Heart right ventricle (tissue), 16 donors: Measurements from ENCODE around the gene G6PC1. TPM values are rescaled to one million over a fixed set of nuclear protein-coding genes. Genes with fewer than 3 reads are reported as not detected.

ENCODE experiments used
- ATAC-seq, 8 donors: fragments of 200-7000 bp; cut with Tn5 transposase; one replicate each; pipeline ENCODE4 v1.9.1; 2020; ENCODE audit warnings: mild to moderate bottlenecking in 8 of 8, moderate library complexity in 8 of 8, moderate number of reproducible peaks in 1 of 8
- DNase-seq, 2 donors: peaks; one replicate each; pipeline ENCODE4 v3.0.0-alpha.2; 2020
- H3K27ac ChIP-seq, 10 donors: fragments of 200-600 bp; sonication (generic) in 2 of 10; one replicate each; pipeline versions ENCODE4 v1.5.0 to v1.8.0; 2020 to 2022; ENCODE audit warnings: mild to moderate bottlenecking in 3 of 10
- H3K27me3 ChIP-seq, 7 donors: fragments of 200-600 bp; one replicate each; pipeline ENCODE4 v1.8.0; 2021 to 2022; ENCODE audit warnings: mild to moderate bottlenecking in 2 of 7
- H3K36me3 ChIP-seq, 9 donors: fragments of 200-600 bp; sonication (generic) in 1 of 9; one replicate each; pipeline versions ENCODE4 v1.5.0 to v1.8.0; 2020 to 2022; ENCODE audit warnings: mild to moderate bottlenecking in 2 of 9
- H3K4me1 ChIP-seq, 9 donors: fragments of 200-600 bp; sonication (generic) in 1 of 9; one replicate each; pipeline versions ENCODE4 v1.5.0 to v1.8.0; 2020 to 2022; ENCODE audit warnings: mild to moderate bottlenecking in 4 of 9
- H3K4me3 ChIP-seq, 10 donors: fragments of 200-600 bp; sonication (generic) in 2 of 10; one replicate each; pipeline versions ENCODE4 v1.5.0 to v1.8.0; 2020 to 2022; ENCODE audit warnings: mild to moderate bottlenecking in 7 of 10, moderate library complexity in 2 of 10
- H3K9me3 ChIP-seq, 11 donors: fragments of 200-600 bp in 10 of 11; sonication (generic) in 2 of 11; one replicate each; pipeline versions ENCODE4 v1.5.0 to v1.8.0; 2013 to 2022; ENCODE audit warnings: mild to moderate bottlenecking in 2 of 11, control low read depth in 1 of 11, moderate library complexity in 1 of 11
- CTCF ChIP-seq, 9 donors: fragments of 200-600 bp; sonication (generic) in 2 of 9; IDR thresholded peaks; one replicate each; pipeline versions ENCODE4 v1.5.0 to v1.8.0; 2021 to 2022; ENCODE audit warnings: antibody characterized with exemption in 9 of 9, mild to moderate bottlenecking in 5 of 9, moderate library complexity in 1 of 9
- WGBS, 2 donors: extraction: QIAGEN DNeasy Blood & Tissue Kit; methylation state at CpG; one replicate each; pipeline ENCODE4 v1.1.7; 2013; ENCODE audit warnings: inconsistent platforms in 1 of 2; 5-methylcytosine and 5-hydroxymethylcytosine counted together
- intact Hi-C, 10 donors: fragments of 100-400 bp; cut with DNase I; formaldehyde crosslinking; loops; one replicate each; pipeline versions ENCODE4 v1.11.1 to v1.14.2; 2022
- polyA plus RNA-seq, 2 donors: library from polyadenylated mRNA; stranded (reverse); fragments of 200-250 nt; gene quantifications; one replicate each; pipeline ENCODE4 v1.2.3, GENCODE V29; 2013
- total RNA-seq, 10 donors: library from RNA; stranded (reverse); fragmentation: NEBNext Ultra II Directional in 3 of 10; extraction: Animal tissue kit (Norgen Biotek cat#: 25700) in 3 of 10; gene quantifications; one replicate each; pipeline versions ENCODE4 v1.2.1 to v1.2.4, GENCODE V29; 2021 to 2023
- donor health status: Arrhythmogenic right ventricular cardiomyopathy.
- donor health status: ischemic (EF 13 %, LVEDD 7.1; RV severe dilation, severe dysfunction).
- donor health status: healthy with polysubstance abuse.
- donor health status: DM: no; HTN: yes; CAD: no.
- donor health status: DM: no; HTN: no; CAD: no.
- donor health status: ischemic (EF 25% LVEDD 6.9; RV normal size, moderate dysfunction).
- donor health status: ischemic (EF 25% LVEDD 5.7; RV mildly dilated, moderate dysfunction).
- donor health status: healthy.
- donor health status: DM: yes; HTN: yes; CAD: no.
- donor health status: Ischemic cardiomyopathy.
- donor health status: ischemic (EF 35%, LVEDD 5.7; RV mildly dilated, moderate dysfunction).
- donor health status: nonischemic (EF 11% LVEDD 7.7; RV severe dilation, severe dysfunction).
- donor health status: DM: yes; HTN: yes; CAD: no.
- donor health status: PGD.
- donor health status: ischemic (EF 29% LVEDD 5.4; RV normal size, mild dysfunction).
- donor health status: nonischemic (EF 23%, LVEDD 6.1; RV moderate dilation, normal function).

Gene G6PC1
- total and polyA plus RNA-seq, 12 donors, result not detected

- Histone ChIP-seq H3K4me1 (peaks cover 4 to 27% (median 12%) of the 10 kb centered on the region in 9 donors), H3K27ac (peak overlapping the region in 7 of 10 donors; percentile 17 to 78 (median 45)), H3K4me3 (no peak overlapping the region), H3K9me3 (no peaks in the 10 kb centered on the region), H3K27me3 (no peaks in the 10 kb centered on the region), H3K36me3 (no peaks in the 10 kb centered on the region)
- peak in 1 of 2 donors; percentile 52 for DNase-seq
- WGBS, 2 donors, result 35 to 46% methylated on average over 9 of the region's 9 CpGs
- intact Hi-C loops, result loop anchor here in 7 of 10 donors (1.0 to 10.0 kb wide), 7 partner anchors 37 to 204 kb away; partner anchors contain the start of gene AOC2 (in 1 of the 7)
- peak; percentile 77 to 97 (median 95) for ATAC-seq
- peak; percentile 41 to 78 (median 72) for TF ChIP-seq CTCF (IDR thresholded peaks at IDR 0.05)
Measured at GRCh38 chr17:42928714-42929496, 28.3 kb downstream of the G6PC1 start.

GRCh38 chr17:42929497-42929844, 28.9 kb downstream of the G6PC1 start:
- Histone ChIP-seq H3K27me3 (no peaks in the 10 kb centered on the region), H3K36me3 (no peaks in the 10 kb centered on the region), H3K4me3 (no peak overlapping the region), H3K9me3 (no peaks in the 10 kb centered on the region), H3K4me1 (peaks cover 4 to 27% (median 12%) of the 10 kb centered on the region in 9 donors), H3K27ac (peak overlapping the region in 3 of 10 donors; percentile 38 to 78 (median 63))
- intact Hi-C loops, result loop anchor here in 7 of 10 donors (1.0 to 10.0 kb wide), 7 partner anchors 37 to 205 kb away; partner anchors contain the start of gene AOC2 (in 1 of the 7)
- 94 to 97% methylated on average over 1 of the region's 1 CpG for WGBS, 2 donors
- ATAC-seq (no peak), DNase-seq (no peak)
- TF ChIP-seq CTCF (IDR thresholded peaks at IDR 0.05), result no peak

- WGBS, 2 donors, result 34 to 36% methylated on average over 9 of the region's 9 CpGs
- TF ChIP-seq CTCF (IDR thresholded peaks at IDR 0.05), result peak; percentile 41 to 80 (median 69)
- ATAC-seq (peak; percentile 59 to 80 (median 76)), DNase-seq (peak in 1 of 2 donors; percentile 23)
- intact Hi-C loops, result loop anchor here in 9 of 10 donors (1.0 to 10.0 kb wide), 7 partner anchors 21 to 223 kb away; partner anchors contain the start of gene AOC2 (in 1 of the 9)
- H3K36me3 ChIP-seq, result no peaks in the 10 kb centered on the region
- H3K4me1 ChIP-seq, result peaks cover 0 to 3% (median 0%) of the 10 kb centered on the region in 9 donors
- H3K27ac ChIP-seq, result no peak overlapping the region
- H3K27me3 ChIP-seq, result peaks cover 0 to 4% (median 0%) of the 10 kb centered on the region in 7 donors
- H3K4me3 ChIP-seq, result no peak overlapping the region
- H3K9me3 ChIP-seq, result no peaks in the 10 kb centered on the region
Measured at GRCh38 chr17:42937712-42938596, 37.4 kb downstream of the G6PC1 start.

GRCh38 chr17:42944211-42944610, 43.6 kb downstream of the G6PC1 start:
- 48 to 56% methylated on average over 3 of the region's 3 CpGs for WGBS, 2 donors
- Histone ChIP-seq H3K4me1 (peaks cover 0 to 7% (median 0%) of the 10 kb centered on the region in 9 donors), H3K36me3 (peaks cover 0 to 14% (median 5%) of the 10 kb centered on the region in 9 donors), H3K27me3 (peaks cover 0 to 4% (median 0%) of the 10 kb centered on the region in 7 donors), H3K27ac (no peak overlapping the region), H3K9me3 (no peaks in the 10 kb centered on the region), H3K4me3 (no peak overlapping the region)
- no peak for DNase-seq
- intact Hi-C loops, result loop anchor here in 1 of 10 donors (10.0 kb wide), 1 partner anchor 229 kb away; no protein-coding TSS in a partner anchor
- no peak for TF ChIP-seq CTCF (IDR thresholded peaks at IDR 0.05)
- no peak for ATAC-seq
